Activated naive CD4-positive, alpha-beta T cell treated with anti-CD3 and anti-CD28 coated beads for 36 hours (primary cell): ENCODE data around the gene PCDHGA6. TPM values are rescaled to one million over a fixed set of nuclear protein-coding genes. Genes with fewer than 3 reads are reported as not detected.
"Not testable (repeated sequence)": the region's sequence is repeated elsewhere in the genome, so short reads cannot be mapped to it uniquely, and the experiment has no call there.

ENCODE experiments used
- CTCF ChIA-PET: fragments of 350-600 bp; sonication (Branson Sonifier 250); formaldehyde crosslinking; loops from one replicate; lab custom pipeline; 2021; ENCODE audit warnings: antibody characterized with exemption; lab: Charles Lee
- DNase-seq: peaks from one replicate; pipeline ENCODE4 v3.0.0-alpha.2; 2020
- H3K27ac Mint-ChIP-seq: one replicate; pipeline ENCODE4 v1.8.0; 2021; ENCODE audit warnings: mild to moderate bottlenecking, mixed read lengths
- H3K27me3 Mint-ChIP-seq: one replicate; pipeline ENCODE4 v1.8.0; 2021; ENCODE audit warnings: low read depth, mixed read lengths
- H3K36me3 Mint-ChIP-seq: one replicate; pipeline ENCODE4 v1.8.0; 2021; ENCODE audit warnings: low read depth, mixed read lengths
- H3K4me1 Mint-ChIP-seq: one replicate; pipeline ENCODE4 v1.8.0; 2021; ENCODE audit warnings: low read depth, mixed read lengths
- H3K4me3 Mint-ChIP-seq: one replicate; pipeline ENCODE4 v1.8.0; 2021; ENCODE audit warnings: mild to moderate bottlenecking, moderate library complexity, mixed read lengths
- H3K9me3 Mint-ChIP-seq: one replicate; pipeline ENCODE4 v1.8.0; 2021; ENCODE audit warnings: mixed read lengths
- intact Hi-C: fragments of 100-400 bp; cut with micrococcal nuclease; formaldehyde crosslinking; loops from one replicate; pipeline ENCODE4 v1.15.1; 2023
- total RNA-seq, 2 experiments: library from RNA; stranded (reverse); gene quantifications; one replicate each; pipeline ENCODE4 v1.2.3, GENCODE V29; 2021

Gene PCDHGA6
- total RNA-seq, 2 experiments from 2014 or later: 0.05 to 0.07 TPM

GRCh38 chr5:141387557-141388311, 14.0 kb downstream of the PCDHGA6 start, which contains the start of gene PCDHGB4:
Gene PCDHGB4 (plus strand): TSS chr5:141387698. CDS start chr5:141387885, 187 bp downstream.
- peaks cover 75% of the 10 kb centered on the region for H3K27me3 Mint-ChIP-seq
- H3K4me1 Mint-ChIP-seq, H3K27ac Mint-ChIP-seq, intact Hi-C loops: not testable (repeated sequence)
- peak; percentile 39 for DNase-seq
- H3K4me3 Mint-ChIP-seq: peak within 1 kb of the TSS; percentile 54
- CTCF ChIA-PET: interaction anchor here (0.6 to 2.4 kb wide), 7 partner anchors 10 to 91 kb away, joined by 3 to 8 read pairs (median 4); partner anchors contain the start of genes PCDHGA11, PCDHGB3 and PCDHGB5
- H3K9me3 Mint-ChIP-seq: peaks cover 31% of the 10 kb centered on the region
- peaks cover 18% of the 10 kb centered on the region for H3K36me3 Mint-ChIP-seq

- Mint-ChIP-seq H3K4me3 (no peak overlapping the region), H3K9me3 (peaks cover 30% of the 10 kb centered on the region), H3K36me3 (peaks cover 21% of the 10 kb centered on the region), H3K27ac (no peak overlapping the region), H3K27me3 (peaks cover 74% of the 10 kb centered on the region), H3K4me1 (no peaks in the 10 kb centered on the region)
- CTCF ChIA-PET: interaction anchor here (0.6 to 2.4 kb wide), 2 partner anchors 32 to 40 kb away, joined by 3 to 6 read pairs; partner anchors contain the start of gene PCDHGA11
- DNase-seq: no peak
- intact Hi-C loops: no loop called here
Observed at GRCh38 chr5:141388661-141389060, 15.0 kb downstream of the PCDHGA6 start.

- no peaks in the 10 kb centered on the region for H3K4me1 Mint-ChIP-seq
- H3K4me3 Mint-ChIP-seq: no peak overlapping the region
- DNase-seq: no peak
- CTCF ChIA-PET: interaction anchor here (0.6 to 2.4 kb wide), 6 partner anchors 17 to 203 kb away, joined by 3 to 6 read pairs (median 4); partner anchors contain the start of genes PCDHB9, PCDHGA11 and PCDHGC3
- H3K9me3 Mint-ChIP-seq: peaks cover 29% of the 10 kb centered on the region
- peaks cover 22% of the 10 kb centered on the region for H3K36me3 Mint-ChIP-seq
- H3K27ac Mint-ChIP-seq: no peak overlapping the region
- peaks cover 74% of the 10 kb centered on the region for H3K27me3 Mint-ChIP-seq
- intact Hi-C loops: no loop called here
Observed at GRCh38 chr5:141389153-141390042, 15.7 kb downstream of the PCDHGA6 start.

GRCh38 chr5:141392429-141393198, 18.9 kb downstream of the PCDHGA6 start, which contains the start of gene PCDHGA8:
Gene PCDHGA8 (plus strand): TSS chr5:141392633. CDS start chr5:141392814, 181 bp downstream.
- Mint-ChIP-seq H3K27me3 (peaks cover 62% of the 10 kb centered on the region), H3K4me1 (no peaks in the 10 kb centered on the region), H3K27ac (no peak within 1 kb of the TSS), H3K36me3 (peaks cover 19% of the 10 kb centered on the region), H3K9me3 (peaks cover 23% of the 10 kb centered on the region), H3K4me3 (no peak within 1 kb of the TSS)
- CTCF ChIA-PET: interaction anchor here (1.1 to 2.0 kb wide), 3 partner anchors 28 to 165 kb away, joined by 3 to 6 read pairs (median 4); partner anchors contain the start of gene PCDHGA11
- DNase-seq: no peak
- intact Hi-C loops: no loop called here

- CTCF ChIA-PET: interaction anchor here (1.1 to 2.0 kb wide), 3 partner anchors 28 to 165 kb away, joined by 3 to 6 read pairs (median 4); partner anchors contain the start of gene PCDHGA11
- H3K27ac Mint-ChIP-seq: no peak overlapping the region
- intact Hi-C loops: no loop called here
- H3K27me3 Mint-ChIP-seq: peaks cover 60% of the 10 kb centered on the region
- no peaks in the 10 kb centered on the region for H3K4me1 Mint-ChIP-seq
- no peak overlapping the region for H3K4me3 Mint-ChIP-seq
- peaks cover 23% of the 10 kb centered on the region for H3K9me3 Mint-ChIP-seq
- no peak for DNase-seq
- H3K36me3 Mint-ChIP-seq: peaks cover 19% of the 10 kb centered on the region
Observed at GRCh38 chr5:141393267-141393666, 19.6 kb downstream of the PCDHGA6 start.

GRCh38 chr5:141394401-141395187, 20.9 kb downstream of the PCDHGA6 start:
- CTCF ChIA-PET: interaction anchor here (2.2 kb wide), 1 partner anchor 30 kb away, joined by 6 read pairs; the partner anchor contains the start of gene PCDHGA5

GRCh38 chr5:141397756-141398551, 24.3 kb downstream of the PCDHGA6 start, which contains the start of gene PCDHGB5:
Gene PCDHGB5 (plus strand): TSS chr5:141397947. CDS start chr5:141398128, 181 bp downstream.
- H3K27ac Mint-ChIP-seq, intact Hi-C loops, H3K4me1 Mint-ChIP-seq: not testable (repeated sequence)
- Mint-ChIP-seq H3K36me3 (peaks cover 14% of the 10 kb centered on the region), H3K4me3 (peak within 1 kb of the TSS; percentile 50), H3K27me3 (peaks cover 56% of the 10 kb centered on the region), H3K9me3 (peaks cover 18% of the 10 kb centered on the region)
- peak; percentile 51 for DNase-seq
- CTCF ChIA-PET: interaction anchor here (0.7 to 1.9 kb wide), 10 partner anchors 11 to 160 kb away, joined by 3 to 9 read pairs (median 4); partner anchors contain the start of genes PCDHGA10, PCDHGA11, PCDHGA12 and PCDHGB4

More at GRCh38 chr5:141394401-141395187, 20.9 kb downstream of the PCDHGA6 start:
- peaks cover 60% of the 10 kb centered on the region for H3K27me3 Mint-ChIP-seq
- peaks cover 20% of the 10 kb centered on the region for H3K36me3 Mint-ChIP-seq
- H3K4me1 Mint-ChIP-seq, DNase-seq, H3K4me3 Mint-ChIP-seq, intact Hi-C loops: not testable (repeated sequence)
- H3K27ac Mint-ChIP-seq: peak overlapping the region; percentile 41
- H3K9me3 Mint-ChIP-seq: peaks cover 21% of the 10 kb centered on the region

GRCh38 chr5:141398608-141399007, 24.9 kb downstream of the PCDHGA6 start:
- DNase-seq: no peak
- intact Hi-C loops: no loop called here
- peaks cover 9% of the 10 kb centered on the region for H3K36me3 Mint-ChIP-seq
- peaks cover 22% of the 10 kb centered on the region for H3K9me3 Mint-ChIP-seq
- CTCF ChIA-PET: interaction anchor here (1.8 to 1.9 kb wide), 3 partner anchors 14 to 114 kb away, joined by 7 to 9 read pairs (median 9); partner anchors contain the start of genes PCDHGA10 and PCDHGA12
- peaks cover 5% of the 10 kb centered on the region for H3K4me1 Mint-ChIP-seq
- no peak overlapping the region for H3K27ac Mint-ChIP-seq
- no peak overlapping the region for H3K4me3 Mint-ChIP-seq
- H3K27me3 Mint-ChIP-seq: peaks cover 58% of the 10 kb centered on the region

GRCh38 chr5:141399555-141400258, 26.0 kb downstream of the PCDHGA6 start:
- Mint-ChIP-seq H3K36me3 (peaks cover 10% of the 10 kb centered on the region), H3K4me3 (no peak overlapping the region), H3K9me3 (peaks cover 21% of the 10 kb centered on the region), H3K4me1 (peaks cover 5% of the 10 kb centered on the region), H3K27me3 (peaks cover 58% of the 10 kb centered on the region), H3K27ac (no peak overlapping the region)
- CTCF ChIA-PET: interaction anchor here (0.9 to 1.3 kb wide), 2 partner anchors 113 to 595 kb away, joined by 3 to 6 read pairs; no protein-coding TSS in a partner anchor
- no peak for DNase-seq
- intact Hi-C loops: no loop called here
